ENCODE data around the gene MTG2.
A peak's percentile ranks its signal among the peaks of the same experiment; 100 is the strongest.

Gene MTG2

DNA sequence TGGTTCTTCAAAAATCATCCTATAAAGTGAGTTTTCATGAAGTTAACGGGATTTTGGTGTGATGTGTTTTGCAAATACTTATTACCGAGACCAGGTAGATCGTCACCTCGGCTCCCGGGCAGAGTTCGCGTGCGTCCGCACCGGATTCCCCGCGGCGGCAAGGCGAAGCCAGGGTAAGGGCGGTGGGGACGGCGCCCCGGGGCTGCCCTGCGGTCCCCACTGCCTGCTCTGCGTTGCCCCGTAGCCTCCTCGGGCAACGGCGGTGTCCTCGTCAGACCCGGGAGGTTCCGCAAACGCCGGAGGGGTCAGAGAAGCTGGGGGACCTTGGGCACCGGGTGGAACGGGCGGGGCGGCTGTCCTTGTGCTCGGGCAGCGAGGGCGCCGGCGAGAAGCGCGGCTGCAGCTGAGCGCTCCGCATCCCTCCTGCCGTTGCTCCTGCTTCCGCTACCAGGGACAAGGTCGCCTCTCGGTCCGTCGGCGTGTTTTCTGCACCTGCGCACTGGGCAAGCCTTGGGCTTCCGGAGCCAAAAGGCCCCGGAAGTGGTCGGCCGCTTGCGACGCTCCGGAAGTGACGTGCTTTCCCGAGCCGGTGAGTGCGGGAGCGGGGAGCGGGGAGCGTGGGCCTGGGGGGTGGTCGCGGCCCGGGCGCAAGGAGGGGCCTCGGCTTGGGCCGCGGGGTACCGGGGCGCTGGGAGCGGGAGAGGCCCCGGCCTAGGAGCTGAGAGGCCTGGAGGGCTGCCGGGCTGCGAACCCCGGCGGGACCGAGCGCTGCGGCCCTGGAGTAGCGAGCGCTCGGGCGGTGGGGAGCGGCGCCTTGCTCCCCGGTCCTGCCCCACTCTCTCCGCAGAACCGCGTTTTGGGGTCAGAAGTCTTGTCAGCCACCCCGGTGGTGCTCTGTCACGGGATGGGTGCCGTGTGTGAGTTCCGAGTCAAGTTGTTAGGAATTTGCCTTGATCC lies at the start of gene MTG2:
TSS of gene MTG2 (plus strand) at position 560 of the 957 bp plus-strand sequence. CDS start 10,393 bp downstream, outside the sequence.
- Histone ChIP-seq H3K4me3 (peak within 1 kb of the TSS; percentile 99), H3K27ac (peak within 1 kb of the TSS; percentile 91 to 96)
- no peak for TF ChIP-seq CTCF (IDR thresholded peaks at IDR 0.05)
- peak; percentile 94 for DNase-seq (ENCODE audit: low spot score)

- peak; percentile 74 for DNase-seq (ENCODE audit: low spot score)
- Histone ChIP-seq H3K27ac (peak overlapping the region in 1 of 2 donors; percentile 74), H3K4me3 (no peak overlapping the region)
- no peak for TF ChIP-seq CTCF (IDR thresholded peaks at IDR 0.05)
Measured at GRCh38 chr20:62133051-62133845, 49.6 kb upstream of the MTG2 start.

GRCh38 chr20:62133864-62134263 lies 49.0 kb upstream of the MTG2 start:
- H3K4me3 ChIP-seq: no peak overlapping the region
- TF ChIP-seq CTCF (IDR thresholded peaks at IDR 0.05): no peak
- H3K27ac ChIP-seq: peak overlapping the region; percentile 1 to 74
- DNase-seq (ENCODE audit: low spot score): peak; percentile 71

- no peak for TF ChIP-seq CTCF (IDR thresholded peaks at IDR 0.05)
- H3K4me3 ChIP-seq: no peak overlapping the region
- H3K27ac ChIP-seq: peak overlapping the region; percentile 1 to 82
- peak; percentile 77 for DNase-seq (ENCODE audit: low spot score)
Measured at GRCh38 chr20:62134735-62135231, 48.0 kb upstream of the MTG2 start.

GRCh38 chr20:62135573-62136266 lies 47.1 kb upstream of the MTG2 start:
- Histone ChIP-seq H3K27ac (peak overlapping the region in 1 of 2 donors; percentile 2), H3K4me3 (no peak overlapping the region)
- DNase-seq (ENCODE audit: low spot score): no peak
- no peak for TF ChIP-seq CTCF (IDR thresholded peaks at IDR 0.05)

- H3K4me3 ChIP-seq: no peak overlapping the region
- DNase-seq (ENCODE audit: low spot score): no peak
- no peak overlapping the region for H3K27ac ChIP-seq
- peak; percentile 42 for TF ChIP-seq CTCF (IDR thresholded peaks at IDR 0.05)
Measured at GRCh38 chr20:62136283-62137091, 46.3 kb upstream of the MTG2 start.
